HG02840 (cell line): ENCODE measurements around the gene TMEM178B.
"Not testable (repeated sequence)": the region's sequence is repeated elsewhere in the genome, so short reads cannot be mapped to it uniquely, and the experiment has no call there.

Experiments
- ATAC-seq: cut with Tn5 transposase; IDR thresholded peaks from one replicate; pipeline ENCODE4 v1.9.1; 2021; ENCODE audit warnings: mild to moderate bottlenecking, moderate library complexity, moderate number of reproducible peaks; ENCODE audit not compliant: unreplicated experiment, low FRiP score

TMEM178B gene

DNA sequence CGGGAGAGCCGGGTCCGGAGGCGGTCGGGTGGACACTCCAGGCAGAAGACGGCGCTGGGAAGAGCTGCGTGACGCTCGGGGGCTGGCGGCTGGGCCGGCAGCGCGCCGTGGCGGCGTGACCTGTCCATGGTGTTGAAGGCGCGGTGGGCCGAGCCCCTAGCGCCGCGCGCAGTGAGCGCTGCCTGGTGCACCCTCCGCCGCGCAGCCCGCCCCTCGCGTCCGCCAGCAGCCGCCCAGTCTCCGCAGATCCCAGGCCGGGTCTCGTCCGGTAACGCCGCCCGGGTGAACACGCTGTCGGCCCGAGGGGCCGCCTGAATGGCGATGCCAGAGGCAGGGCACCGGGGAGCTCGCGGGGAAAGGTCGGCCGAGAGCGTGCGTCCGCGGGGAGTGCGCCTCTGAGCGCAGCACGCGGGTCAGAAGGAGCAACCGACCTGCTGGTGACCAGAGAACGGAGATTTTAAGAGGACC, 657 bp upstream of the TMEM178B start:
- no peak for ATAC-seq

DNA sequence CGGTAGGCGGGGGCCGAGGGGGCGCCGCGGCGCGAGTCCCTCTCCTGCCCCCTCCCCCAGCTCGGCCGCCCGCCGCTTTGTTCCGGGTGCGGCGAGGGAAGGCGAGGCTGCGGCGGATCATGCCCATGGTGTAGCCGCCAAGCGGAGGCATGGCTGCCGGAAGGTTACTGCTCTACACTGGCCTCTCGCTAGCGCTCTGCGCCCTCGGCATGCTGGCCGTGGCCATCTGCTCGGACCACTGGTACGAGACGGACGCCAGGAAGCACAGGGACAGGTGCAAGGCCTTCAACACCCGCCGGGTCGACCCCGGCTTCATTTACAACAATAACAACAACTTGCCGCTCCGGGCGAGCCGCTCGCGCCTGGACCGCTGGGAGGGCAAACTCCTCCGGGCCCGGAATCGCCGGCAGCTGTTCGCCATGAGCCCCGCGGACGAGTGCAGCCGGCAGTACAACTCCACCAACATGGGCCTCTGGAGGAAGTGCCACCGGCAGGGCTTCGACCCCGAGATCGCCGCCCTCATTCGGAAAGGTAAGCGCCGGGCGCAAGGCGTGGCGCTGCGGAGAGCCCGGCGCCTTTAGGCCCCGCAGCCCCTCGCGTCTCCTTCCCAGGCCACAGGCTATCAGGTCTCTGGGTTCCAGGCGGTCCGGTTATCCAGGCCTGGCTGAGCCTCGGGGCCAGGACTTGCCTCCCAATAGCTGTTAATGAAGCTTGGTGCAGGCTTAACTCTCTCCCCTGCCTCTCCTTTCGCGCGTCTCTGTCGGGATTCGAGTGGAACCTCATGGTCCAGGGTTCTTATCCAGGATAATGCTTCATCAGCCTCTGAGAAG, 513 bp downstream of the TMEM178B start:
- ATAC-seq = no peak

DNA sequence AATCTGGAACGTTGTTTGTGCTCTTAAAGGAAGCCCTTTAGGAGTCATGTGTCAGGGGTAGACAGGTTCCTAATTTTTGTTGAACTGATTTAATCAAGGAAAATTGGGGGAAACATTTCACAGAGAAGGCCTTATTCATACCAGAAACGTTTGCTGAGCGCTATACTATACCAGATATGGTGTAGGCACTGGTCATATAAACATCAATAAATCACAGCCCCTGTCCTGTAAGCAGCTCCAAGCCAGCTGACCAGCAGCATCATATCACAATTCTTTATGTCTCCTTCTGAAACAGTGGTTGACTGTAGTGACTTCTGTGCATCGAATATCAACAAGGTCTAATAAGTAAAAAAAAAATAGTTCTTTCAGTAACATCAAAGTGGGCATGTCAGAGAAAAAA, 1.1 kb downstream of the TMEM178B start:
- no peak for ATAC-seq

DNA sequence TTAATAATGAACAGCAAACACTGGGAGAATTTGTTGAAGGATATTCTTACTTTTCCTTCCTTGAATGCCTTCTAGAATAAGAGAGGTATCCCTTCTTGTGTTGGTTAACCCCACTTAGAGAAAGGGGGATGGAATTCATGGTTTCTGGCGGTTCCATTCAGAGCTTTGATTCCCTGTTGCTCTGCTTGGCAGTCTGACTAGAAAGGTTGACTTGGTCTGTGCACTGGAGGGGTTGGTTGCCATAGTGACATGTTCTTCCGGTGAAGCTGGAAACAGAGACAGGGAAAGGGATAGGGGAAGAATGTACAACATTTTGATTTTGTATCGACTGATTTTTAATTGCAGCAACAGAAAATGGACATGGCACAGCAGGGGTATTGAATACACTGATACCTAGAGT, 2.5 kb downstream of the TMEM178B start:
- no peak for ATAC-seq

DNA sequence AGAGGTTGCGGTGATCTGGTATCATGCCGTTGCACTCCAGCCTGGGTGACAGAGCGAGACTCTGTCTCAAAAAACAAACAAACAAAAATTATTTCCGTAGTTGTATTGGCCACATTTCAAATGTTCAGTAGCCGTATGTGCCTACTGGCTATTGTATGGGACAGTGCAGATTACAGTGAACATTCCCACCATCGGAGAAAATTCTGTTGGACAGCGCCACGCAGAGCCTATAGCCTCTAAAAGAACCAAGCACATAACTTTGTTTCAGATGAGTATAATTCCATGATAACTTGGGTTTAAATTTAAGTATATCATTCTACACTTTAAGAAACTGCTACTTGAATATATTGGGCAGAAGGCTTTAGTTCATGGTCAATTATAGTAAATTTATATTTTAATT, 5.4 kb downstream of the TMEM178B start:
- ATAC-seq = no peak

DNA sequence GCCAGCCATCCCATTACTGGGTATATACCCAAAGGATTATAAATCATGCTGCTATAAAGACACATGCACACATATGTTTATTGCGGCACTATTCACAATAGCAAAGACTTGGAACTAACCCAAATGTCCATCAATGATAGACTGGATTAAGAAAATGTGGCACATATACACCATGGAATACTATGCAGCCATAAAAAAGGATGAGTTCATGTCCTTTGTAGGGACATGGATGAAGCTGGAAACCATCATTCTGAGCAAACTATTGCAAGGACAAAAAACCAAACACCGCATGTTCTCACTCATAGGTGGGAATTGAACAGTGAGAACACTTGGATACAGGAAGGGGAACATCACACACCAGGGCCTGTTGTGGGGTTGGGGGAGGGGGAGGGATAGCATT, 15.6 kb downstream of the TMEM178B start:
- not testable (repeated sequence) for ATAC-seq

DNA sequence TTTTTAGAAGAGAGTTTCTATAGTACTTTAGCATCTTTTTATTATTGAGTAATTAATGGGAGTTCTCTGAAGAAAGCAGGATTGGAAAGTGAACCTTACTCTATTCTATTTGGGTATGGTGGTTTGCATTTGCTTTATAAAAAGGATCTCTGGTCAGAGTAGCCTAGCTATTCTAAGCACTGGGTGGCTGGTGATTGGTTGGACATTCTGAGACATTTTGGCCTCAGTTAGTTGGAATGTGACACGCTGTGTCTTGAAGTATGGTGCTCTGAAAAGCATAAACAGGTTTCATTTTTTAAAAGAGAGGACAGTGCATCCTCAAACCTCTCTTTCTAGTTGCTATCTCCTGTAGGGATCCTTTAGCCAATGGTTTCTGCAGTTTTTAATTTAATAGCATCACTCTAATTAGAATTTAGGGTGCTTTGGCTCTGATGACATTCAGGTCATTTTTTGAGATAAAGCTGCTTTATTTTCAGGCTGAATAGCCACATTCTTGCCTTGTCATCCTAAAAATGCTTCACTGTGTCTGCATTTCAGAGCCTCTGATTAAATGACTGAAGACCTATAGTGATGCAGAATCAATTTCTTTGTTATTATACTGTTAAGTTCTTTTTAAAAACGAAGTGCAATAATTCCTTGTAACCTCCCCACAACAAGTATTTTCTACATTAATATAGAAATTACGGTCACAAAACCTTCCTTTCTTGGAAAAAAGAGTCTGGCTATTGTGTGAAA, 20.6 kb downstream of the TMEM178B start:
- no peak for ATAC-seq

DNA sequence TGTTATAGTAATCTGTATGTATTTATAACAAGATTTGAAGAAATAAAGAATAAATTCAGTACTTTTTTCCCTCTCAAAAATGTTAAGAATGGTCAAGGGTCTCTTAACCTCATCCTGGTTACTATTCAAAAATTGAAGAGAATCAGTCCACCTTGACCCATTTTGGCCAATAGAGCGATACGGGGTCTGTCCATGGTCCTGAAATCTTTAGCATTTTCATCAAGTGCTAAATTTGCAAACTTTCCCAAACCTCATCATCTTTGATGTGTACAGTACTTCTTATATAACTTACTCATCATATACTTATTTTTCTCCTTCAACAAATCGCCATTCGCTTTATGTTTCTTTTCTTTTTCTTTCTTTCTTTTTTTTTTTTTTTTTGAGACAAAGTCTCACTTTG, 23.6 kb downstream of the TMEM178B start:
- no peak for ATAC-seq

DNA sequence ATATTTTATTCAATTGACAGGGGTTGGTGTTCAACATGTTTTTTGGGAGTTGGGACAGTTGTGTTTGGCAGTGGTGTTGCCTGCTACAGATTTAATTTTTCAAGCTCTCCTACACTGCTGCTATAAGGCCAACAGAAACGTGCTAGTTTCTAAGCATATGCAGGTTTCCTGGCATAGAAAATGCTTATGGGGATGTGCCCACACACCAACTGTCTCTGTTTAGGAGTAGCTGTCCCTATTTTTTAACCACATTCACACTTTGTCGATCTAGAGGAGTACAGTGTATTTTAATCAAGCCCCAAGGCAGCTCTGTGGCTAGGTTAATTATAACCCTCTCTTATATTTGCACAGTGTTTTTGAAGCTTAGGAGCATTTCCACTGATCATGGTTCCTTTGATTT, 28.6 kb downstream of the TMEM178B start:
- ATAC-seq = no peak

DNA sequence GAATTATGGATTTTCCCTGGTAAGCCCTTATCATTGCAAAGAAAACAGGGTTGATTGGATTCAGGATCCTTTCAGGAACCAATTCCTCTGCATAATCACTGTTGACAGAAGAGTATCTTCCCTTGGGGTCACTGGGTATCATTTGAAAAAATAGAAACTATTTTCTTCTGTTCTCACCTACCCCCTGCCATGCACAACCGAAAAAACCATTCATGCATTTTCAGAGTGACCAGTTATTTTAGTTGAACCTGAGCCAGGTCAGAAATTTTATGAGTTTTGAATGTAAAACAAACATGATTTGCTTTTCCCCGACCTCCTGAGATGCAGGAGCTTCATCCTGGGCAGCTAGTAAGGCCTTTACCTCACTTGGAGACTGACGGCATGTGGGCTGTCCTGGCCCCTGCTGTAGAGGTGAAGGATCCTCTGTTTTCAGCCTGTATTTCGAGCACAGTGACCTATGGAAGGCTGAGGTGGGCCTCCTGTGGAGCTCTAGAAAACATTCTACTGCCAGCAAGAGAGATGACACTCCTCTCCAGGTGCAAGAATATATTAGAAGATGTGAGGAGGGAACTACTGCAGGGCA, 30.1 kb downstream of the TMEM178B start:
- ATAC-seq = no peak

DNA sequence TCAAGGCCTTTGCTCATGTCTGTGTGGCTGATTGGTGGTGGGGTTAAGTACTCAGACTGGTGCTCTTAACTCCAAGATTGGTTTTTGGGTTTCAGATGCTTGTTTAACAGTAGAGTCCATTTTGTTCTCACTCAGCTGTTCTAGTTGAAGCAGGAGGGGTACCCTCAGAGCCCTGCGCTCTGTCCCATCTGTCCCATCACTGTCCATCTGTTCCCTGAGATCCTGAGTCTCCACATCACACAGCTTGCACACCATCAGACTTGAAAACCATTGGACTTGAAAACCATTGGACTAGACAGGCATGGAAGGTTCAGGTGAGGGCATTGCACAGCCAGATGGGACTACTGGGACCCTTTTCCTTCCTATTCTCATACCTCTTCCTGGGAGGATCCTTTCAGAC, 39.3 kb downstream of the TMEM178B start:
- no peak for ATAC-seq

DNA sequence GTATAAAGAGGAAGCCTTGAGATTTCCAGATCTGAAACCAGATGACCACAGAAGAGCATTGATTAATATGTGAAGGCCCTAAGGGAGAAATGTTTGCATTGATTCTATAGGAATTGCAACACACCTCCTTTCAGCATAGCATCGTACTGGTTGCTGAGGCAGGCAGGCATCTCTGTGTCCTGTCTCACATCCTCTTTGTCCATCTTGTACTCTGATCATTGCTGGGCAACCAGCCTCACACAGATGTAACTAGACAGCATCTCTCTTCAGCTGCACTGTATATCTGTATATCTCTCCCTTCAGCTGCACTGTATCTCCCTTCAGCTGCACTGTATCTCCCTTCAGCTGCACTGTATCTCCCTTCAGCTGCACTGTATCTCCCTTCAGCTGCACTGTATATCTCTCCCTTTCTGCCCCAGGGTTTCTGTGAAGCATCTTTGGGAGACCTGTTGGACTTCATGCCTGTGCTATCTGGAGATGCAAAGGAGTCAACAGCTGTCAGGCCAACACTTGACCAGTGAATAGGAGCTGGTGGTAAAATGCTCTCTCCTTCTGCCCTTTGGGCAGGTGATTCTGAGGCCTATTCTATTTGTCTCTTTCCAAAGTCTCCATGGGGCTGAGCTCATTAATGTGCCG, 40.3 kb downstream of the TMEM178B start:
- no peak for ATAC-seq

DNA sequence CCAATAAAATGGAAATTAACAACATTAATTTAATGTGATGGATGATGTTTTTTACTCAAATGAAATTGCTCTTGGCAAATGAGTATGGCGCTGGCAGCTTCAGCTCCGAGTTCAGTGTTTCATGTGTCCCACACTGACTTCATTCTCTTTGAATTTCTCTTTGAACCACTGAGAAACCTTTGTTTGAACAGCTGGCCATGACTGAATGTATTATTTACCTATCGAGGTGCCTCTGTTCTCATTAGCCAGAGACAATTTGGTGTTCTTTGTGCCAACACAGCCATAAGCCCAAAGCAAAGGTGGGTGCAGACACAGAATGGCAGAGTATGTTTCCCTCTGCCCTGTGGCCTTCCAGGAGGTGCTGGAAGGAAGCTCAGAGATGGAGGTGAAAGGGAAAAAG, 42.1 kb downstream of the TMEM178B start:
- no peak for ATAC-seq

DNA sequence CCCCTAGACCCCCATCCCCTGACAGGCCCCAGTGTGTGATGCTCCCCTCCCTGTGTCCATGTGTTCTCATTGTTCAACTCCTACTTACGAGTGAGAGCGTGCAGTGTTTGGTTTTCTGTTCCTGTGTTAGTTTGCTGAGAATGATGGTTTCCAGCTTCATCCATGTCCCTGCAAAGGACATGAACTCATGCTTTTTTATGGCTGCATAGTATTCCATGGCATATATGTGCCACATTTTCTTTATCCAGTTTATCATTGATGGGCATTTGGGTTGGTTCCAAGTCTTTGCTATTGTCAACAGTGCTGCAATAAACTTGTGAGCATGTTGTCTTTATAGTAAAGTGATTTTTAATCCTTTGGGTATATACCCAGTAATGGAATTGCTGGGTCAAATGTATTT, 42.8 kb downstream of the TMEM178B start:
- not testable (repeated sequence) for ATAC-seq

DNA sequence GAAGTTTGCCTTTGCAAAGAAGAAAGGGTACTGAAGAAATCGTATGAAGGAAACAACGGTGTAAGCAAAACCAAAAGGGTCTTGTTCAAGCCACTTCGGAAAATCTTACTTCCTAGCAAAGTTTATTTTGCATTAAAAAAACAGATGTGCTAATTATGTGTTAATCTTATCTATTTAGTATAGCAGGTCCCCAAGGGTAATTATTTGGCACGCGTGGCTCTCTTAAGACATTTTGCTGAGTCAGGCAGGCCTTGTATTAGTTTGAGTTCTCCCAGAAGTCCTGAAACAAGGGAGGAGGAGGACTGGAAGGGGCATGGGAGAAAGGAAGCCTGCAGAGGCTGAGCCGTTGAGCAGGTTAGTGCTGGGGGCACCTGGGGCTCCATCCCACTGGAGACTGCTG, 44.9 kb downstream of the TMEM178B start:
- ATAC-seq = no peak

DNA sequence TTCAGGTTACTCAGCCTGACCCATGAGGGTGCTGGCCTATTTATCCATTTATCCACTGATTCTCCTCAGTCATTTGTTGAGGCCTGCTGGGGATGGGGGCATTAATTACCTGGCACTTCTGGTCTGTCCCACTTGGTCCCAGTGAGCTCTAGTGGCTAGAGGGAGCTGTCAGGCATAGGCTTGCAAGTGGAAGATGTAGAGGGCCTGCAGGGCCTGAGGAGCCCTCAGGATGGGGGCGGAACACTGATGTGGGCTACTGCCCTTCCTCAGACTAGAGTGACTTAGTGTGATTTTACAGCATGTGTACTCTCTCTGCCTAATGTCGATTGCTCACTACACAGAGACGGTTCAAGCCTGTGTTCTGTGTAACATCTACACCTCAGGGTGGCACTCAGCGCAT, 45.3 kb downstream of the TMEM178B start:
- ATAC-seq = no peak

DNA sequence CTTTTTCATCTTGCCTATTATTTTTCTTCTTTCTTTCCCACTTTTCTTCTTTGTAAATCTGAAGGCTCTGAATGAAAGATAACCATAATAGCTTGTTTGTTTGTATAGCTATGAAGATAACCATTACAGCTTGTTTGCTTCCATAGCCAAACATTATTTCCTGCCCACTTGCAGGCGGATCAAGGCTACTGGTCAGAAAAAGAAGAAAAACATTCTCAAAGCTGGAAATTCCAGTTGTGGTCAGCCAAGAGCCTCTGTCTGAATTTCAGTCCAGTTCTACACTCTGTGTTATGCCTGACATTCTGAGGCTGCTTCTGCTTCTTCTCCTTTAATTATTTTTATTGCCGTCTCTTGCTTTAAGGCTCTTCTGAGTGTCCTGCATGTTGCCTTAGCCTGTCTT, 48.9 kb downstream of the TMEM178B start:
- ATAC-seq = no peak

DNA sequence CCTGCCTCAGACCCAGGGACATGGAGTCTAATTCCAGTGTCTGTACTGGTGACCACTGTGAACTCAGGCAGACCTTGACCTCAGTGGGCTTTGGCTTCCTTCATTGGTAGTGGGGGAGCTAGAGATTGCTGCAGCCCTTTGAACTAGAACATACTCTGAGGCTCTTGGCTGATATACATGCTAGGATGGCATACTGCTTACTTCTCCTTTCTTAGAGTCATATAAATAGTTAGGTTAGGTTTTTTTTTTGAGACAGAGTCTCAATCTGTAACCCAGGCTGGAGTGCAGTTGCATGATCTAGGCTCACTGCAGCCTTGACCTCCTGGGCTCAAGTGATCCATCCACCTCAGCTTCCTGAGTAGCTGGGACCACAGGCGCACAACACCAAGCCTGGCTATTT, 49.7 kb downstream of the TMEM178B start:
- ATAC-seq = no peak

DNA sequence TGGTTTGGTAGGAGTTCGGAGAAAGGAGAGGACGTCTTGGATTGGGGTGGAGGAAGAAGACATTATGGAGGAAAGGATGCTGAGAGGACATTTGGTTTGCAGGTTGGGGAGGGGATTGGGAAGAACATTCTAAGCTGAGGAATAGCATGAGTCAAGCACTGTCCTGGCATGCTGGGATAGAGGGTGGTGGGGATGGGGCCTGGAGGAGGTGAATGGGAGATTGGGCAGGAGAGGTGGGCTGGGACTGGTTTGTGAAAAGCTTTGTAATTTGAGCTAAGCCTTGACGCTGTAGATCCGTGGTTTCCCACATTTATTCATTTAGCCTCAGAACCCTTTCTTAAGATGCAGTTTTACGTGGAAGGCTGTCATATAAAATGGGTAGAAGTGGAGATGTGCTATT, 52.2 kb downstream of the TMEM178B start:
- no peak for ATAC-seq

DNA sequence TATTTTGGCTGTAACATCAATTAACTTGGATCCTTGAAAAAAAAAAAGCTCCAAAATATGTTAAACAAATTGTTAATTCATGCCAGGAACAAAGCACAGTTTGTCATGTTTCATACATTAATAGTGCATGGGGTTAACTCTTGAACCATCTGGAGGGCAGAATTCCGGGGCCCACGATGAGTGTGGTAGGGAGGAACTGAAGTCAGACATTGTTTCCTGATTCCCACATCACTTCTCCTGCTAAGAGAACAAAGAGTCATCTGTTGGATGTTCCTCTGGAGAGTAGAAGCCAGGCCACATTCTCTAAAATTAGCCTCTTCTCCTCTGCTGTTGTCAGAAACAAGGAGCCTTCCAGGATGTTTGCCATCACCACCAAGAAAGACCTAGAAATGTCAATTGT, 54.6 kb downstream of the TMEM178B start:
- no peak for ATAC-seq

DNA sequence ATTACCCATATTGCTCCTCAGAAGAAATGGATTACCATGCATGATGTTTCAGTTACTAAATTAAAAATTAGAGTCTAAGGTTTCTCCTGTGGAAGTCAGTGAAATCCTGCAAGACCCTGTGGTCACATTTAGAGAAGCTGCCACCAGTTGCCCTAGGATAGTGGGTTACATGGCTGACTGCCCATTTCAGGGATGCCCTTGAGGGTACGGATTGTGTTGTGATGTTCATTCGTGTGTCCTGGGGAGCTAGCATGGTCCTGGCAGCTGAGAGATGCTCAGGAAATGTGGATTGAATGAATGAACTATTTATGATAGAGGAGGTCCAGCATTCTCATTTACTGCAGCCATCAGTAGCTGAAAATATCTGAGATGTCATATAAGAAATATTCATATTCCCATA, 55.1 kb downstream of the TMEM178B start:
- no peak for ATAC-seq
